Stimulated activated CD8-positive, alpha-beta memory T cell treated with anti-CD3 and anti-CD28 coated beads, Interleukin-4, amount 100 ng/mL, for 48 hours (primary cell): Measurements from ENCODE around the gene PPIF.
A peak's percentile ranks its signal among the peaks of the same experiment; 100 is the strongest.

Experiments used
- DNase-seq: peaks from one replicate; pipeline ENCODE4 v3.0.0-alpha.2; 2020

Gene PPIF

DNA sequence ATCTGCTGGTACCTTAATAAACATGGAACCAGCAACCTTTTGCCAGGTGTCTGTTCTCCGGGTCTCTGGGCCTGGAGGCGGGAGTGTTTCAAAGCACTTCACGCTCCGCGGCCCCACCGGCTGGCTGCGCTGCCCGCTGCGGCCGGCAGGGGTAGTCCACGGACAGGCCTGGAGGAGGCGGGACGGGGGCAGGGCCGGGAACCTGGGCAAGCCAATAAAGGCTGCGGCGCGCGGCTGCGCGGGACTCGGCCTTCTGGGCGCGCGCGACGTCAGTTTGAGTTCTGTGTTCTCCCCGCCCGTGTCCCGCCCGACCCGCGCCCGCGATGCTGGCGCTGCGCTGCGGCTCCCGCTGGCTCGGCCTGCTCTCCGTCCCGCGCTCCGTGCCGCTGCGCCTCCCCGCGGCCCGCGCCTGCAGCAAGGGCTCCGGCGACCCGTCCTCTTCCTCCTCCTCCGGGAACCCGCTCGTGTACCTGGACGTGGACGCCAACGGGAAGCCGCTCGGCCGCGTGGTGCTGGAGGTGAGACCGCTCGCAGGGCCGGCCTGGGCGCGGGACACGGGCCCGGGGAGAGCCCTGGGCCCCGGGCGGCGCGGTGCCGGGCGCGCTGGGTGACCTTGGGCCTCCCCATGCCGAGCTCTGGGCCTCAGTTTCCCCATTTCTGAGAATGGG lies at the start of gene PPIF:
TSS of gene PPIF (plus strand) at position 244 of the 668 bp plus-strand sequence. CDS start at position 324, 80 bp downstream.
- peak; percentile 97 for DNase-seq

DNA sequence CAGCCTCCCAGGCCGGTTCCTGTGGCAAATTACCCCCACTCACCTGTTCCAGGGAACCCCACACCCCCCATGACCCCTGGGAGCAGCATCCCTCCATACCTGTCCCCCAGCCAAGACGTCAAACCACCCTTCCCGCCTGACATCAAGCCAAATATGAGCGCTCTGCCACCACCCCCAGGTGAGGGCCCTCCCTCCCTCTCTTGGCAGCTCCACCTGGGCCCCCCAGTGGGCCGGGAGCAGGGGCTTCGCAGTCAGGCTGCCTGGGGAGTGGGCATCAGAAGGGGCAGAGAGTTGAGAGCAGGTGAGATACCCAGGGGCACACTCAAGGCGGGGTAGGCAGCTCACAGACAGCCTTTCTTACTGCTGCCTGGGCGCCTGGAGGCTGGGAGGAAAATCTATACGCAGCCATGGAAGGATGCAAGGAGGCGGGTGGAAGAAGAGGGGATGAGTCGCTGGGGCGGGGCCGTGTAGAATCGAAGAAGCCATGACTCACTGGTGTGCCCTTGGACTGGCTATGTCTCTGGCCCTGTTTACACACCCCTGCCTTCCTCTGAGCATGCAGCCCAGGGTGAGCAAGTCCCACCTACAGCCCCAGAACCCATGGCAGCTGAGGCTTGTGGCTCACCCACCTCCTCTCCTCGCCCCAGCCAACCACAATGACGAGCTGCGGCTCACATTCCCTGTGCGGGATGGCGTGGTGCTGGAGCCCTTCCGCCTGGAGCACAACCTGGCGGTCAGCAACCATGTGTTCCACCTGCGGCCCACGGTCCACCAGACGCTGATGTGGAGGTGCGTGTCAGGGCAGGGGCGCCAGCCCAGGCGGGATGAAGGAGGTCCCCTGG lies 48.6 kb upstream of the PPIF start:
- peak; percentile 78 for DNase-seq

DNA sequence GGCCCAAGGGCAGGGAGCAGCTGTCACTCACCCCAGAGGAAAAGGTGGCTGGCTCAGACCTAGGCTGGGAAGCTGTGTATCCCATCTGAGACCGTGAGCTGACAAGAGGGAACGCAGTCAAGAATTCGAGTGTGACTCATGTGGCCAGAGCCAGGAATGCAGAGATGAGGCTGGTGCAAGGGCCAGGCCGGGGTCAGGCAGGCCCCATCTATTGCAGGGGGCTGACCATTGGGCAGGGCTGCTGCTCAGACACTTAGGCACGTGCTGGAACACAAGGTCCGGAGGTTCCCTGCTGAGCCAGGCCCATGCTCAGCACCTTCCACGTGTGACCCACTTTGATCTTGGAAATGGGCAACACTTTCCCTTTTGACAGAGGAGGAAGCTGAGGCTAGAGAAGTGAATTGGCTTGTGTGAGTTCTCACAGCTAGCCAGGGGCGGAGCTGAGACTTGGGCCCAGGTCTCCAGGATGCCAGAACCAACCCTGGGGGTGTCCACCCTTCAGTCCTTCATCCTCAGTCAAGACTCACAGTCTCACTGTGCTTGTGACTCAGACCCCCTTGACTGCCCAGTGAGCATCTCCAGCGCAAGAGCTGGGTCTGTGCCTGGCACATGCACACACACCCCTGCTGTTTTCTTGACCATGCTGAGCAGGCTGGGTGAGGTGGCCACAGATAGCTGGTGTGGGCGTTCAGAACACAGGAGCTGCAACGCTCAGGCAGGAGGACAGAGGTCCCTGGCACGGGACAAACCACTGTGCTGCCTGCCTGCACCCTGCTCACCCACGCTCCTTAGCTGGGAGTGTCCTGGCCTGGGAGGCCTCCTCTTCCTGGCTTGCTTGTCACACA lies 47.6 kb upstream of the PPIF start:
- DNase-seq, result no peak

DNA sequence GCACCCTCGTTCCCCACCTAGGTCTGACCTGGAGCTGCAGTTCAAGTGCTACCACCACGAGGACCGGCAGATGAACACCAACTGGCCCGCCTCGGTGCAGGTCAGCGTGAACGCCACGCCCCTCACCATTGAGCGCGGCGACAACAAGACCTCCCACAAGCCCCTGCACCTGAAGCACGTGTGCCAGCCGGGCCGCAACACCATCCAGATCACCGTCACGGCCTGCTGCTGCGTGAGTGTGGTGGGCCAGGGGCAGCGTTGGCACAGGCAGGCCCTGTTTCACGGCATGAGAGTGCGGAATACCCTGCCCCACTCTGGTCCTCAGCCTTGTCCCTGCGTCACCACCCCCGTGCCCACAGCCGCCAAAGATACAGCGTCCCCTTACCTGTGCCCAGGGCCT lies 46.6 kb upstream of the PPIF start:
- no peak for DNase-seq

DNA sequence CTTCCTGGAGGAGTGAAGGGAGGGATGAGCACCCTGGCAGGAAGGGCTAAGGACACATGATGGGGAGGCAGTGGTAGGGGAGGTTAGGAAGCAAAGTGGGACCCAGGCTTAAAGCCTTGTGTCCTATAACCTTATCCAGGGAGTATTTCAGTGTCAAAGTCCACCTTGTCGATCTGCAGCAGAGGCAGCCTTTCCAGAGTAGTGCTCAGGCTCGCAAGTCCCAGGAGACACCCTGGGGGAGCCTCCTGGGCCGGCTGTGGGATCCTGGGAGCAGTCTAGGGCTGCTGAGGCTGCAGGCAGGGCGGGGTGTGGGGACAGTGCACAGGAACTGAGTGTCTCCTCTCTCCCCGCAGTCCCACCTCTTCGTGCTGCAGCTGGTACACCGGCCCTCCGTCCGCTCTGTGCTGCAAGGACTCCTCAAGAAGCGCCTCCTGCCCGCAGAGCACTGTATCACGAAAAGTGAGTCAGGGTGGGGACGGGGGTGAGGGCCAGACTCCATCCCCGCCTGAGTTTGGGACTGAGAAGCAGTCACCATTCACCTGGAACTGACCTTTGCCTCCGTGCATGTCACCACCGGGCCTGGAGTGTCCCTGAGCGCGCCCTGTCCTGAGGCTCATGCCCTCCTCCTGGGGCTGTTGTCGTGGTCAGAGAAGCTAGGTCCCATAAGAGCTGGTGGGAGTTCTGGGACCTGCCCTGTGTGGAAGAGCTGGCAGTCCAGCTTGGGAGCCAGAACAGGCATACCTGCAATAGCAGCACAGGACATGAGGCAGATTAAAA lies 45.3 kb upstream of the PPIF start:
- DNase-seq, result no peak

DNA sequence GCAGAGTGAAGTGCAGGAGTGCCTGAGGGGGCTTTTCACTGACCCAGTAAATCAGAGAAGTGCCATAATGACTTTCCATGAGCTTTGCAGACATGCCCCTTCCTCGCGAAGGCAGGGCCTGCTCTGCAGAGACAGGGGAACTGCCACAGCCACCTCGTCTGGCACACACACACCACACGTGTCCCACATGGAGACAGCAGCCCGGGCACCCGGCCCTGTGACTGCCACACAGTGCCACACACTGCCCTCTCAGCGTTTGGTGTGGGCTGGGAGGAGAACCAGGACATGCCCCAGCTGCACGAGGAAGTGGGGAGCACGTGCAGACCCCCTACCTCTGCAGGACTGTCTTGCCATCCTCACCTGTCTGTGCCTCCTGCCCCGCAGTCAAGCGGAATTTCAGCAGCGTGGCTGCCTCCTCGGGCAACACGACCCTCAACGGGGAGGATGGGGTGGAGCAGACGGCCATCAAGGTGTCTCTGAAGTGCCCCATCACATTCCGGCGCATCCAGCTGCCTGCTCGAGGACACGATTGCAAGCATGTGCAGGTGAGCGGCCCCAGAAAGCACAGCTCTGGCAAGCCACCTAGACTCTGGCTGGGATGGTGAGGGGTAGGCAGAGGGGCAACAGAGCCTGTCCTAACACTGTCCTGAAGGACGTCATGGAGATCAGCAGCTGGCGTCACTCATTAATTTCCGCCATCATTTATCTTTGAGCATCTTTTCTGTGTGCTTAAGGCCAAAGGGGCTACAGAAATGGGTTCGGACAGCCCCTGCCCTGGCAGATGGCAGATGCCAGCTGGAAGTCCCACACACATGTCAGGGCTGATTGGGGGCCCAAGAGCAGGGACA lies 43.4 kb upstream of the PPIF start:
- DNase-seq, result no peak

DNA sequence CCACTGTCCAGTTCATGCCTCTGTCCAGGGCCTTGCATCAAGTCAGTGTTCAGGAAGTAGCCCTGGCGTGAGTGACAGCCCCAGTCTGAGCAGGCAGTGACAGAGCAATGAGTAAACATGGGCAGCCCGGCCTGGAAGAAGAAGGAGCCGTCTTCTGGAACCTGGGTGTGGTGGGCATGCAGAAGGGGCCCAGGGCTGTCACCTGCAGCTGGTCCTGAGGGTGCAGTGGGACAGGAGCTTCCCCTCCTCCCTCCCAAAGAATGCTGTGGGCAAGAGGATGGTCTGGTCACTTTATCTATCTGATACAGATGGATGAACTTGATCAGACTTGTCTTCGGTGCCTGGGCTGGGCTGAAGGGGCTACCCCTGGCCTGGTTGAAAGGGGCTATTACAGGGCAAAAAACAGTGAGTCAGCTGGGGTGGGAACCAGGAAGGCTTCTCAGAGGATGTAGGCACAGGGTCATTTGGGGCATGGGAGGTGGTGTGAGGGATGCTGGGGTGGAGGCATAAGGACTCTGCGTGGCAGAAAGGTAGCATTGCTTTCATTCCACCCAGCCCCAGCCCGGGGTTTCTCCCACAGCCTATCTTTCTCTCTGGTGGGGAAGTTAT lies 42.7 kb upstream of the PPIF start:
- no peak for DNase-seq

DNA sequence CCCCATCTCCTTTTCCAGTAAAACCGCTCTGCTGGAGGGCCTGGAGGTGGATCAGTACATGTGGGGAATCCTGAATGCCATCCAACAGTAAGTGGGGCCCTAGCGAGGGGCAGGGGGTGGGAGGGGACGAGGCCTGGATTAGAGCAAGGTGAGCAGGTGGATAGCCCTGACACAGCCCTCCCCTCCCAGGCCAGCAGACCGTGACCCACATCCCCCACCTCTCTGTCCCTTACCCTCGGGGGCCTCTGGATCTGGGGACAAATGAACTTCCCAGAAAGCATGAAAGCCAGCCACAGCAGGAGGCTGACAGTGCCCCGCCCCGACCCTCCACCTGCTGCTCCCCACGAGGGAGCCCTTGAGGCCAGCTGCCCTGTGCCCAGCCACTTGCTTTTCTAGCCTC lies 41.8 kb upstream of the PPIF start:
- DNase-seq, result no peak

DNA sequence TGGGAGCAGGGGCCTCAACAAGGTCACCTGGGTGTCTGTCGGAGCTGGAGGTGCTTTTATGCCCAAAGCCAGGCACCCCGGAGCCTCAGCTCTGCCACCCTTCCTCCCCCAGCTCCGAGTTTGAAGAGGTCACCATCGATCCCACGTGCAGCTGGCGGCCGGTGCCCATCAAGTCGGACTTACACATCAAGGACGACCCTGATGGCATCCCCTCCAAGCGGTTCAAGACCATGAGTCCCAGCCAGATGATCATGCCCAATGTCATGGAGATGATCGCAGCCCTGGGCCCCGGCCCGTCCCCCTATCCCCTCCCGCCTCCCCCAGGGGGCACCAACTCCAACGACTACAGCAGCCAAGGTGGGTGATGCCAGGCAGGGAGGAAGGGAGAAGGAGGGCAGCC lies 41.3 kb upstream of the PPIF start:
- no peak for DNase-seq

DNA sequence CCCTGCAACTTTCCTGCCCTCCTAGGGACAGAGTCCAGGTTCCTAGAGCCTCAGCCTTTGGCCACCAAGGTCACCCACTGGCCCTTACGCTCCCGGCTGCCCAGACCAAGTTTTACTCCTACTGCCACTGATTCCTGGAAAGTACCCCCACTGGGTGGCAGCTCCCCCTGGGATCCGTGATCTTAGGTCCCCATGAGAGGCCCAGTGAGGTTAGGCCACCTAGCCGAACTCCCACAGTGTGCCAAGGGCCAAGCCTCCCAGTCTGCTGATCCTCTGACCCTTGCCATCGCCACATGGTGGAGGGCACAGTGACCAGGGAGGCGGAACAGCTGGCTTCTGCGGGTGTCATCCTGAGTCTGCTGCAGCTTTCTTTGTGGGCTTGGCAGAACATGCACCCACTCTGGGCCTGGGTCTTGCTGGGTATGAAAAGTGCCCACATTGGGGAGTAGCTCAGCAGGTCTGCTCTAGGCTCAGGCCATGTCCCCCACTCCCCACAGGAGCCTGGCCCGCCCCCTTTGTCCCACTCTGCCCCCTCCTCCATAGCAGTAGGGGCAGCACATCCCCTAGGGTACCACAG lies 40.5 kb upstream of the PPIF start:
- DNase-seq, result no peak

DNA sequence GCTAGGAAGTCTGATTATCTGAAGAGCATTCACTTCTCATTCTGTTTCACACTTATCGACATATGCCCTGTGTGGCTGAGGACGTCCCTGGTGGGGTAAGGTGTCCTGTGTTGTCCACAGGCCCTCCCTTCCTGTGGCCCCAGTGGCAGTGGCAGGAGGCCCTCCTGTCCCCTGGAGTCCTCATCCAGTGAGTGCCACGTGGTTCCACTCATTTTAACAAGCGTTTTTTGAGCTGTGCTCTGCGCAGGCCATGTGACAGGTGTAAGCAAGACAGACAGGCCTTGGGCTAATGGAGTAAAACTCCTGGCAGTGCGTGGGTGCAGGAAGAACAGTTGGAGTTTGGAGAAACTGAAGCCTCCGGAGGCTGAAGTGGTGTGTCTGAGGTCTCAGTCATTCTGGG lies 39.3 kb upstream of the PPIF start:
- DNase-seq, result no peak

DNA sequence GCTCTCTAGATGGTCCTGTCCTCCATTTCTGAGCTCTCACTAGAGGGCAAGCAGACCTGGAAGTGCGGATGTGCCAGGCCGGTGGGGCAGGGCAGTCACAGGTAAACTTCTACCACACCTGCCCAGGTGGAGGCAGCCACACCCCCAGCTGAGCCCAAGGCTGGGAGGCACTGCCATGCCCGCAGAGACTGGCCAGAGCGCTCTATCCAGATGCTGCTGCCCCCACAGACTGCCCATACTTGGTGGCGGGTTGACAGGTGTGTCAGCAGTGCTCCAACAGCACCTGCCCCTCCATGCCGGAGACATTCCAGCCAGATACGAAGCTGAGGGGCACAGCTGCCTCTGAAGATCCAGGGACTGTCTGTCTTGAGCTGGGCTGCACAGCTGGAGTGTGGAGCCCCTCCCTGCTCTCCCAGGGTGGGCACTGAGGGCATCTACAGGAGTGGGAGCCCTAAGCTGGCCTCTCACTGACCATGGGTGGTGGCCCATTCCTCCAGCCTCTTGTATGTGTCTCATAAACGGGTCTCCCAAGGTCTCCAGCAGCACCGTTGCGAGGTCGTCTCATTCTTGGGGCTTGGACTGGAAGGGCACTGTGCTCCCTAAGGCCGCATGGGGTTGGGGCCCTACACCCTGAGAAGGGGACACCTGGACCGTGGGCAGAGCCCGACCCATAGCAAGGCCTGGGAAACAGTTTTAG lies 38.2 kb upstream of the PPIF start:
- DNase-seq, result no peak

DNA sequence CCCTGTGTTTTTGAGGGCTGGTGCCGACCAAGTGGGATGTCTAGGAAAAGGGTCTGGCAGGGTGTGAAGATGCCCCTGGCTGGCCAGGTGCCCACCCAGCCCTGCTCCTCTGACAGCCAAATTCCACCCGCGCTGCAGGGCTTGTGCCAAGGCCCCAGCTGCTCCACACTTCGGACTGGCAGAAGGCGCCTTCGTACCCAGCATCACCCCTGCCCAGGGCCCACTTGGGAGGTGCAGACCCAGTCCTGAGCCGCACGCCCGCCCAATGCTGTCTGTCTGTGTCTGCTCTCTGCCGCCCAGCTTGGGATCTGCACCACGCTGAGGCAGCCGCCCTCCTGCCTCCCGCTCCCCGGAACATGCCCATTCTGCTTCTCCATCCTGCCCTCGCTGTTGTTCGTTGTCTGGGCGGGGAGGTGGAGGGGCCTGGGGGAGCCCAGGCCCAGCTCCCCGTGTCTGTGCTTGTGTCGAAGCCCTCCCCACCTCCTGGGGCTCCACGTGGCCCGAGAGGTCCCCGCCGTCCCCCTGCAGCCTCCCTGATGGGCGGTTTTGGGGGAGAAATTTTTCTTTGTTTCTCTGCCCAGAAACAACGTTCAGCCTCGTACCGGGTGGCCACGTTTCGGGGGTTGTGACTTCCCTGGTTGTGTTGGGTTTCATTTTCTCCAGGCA lies 36.9 kb upstream of the PPIF start:
- DNase-seq, result no peak

DNA sequence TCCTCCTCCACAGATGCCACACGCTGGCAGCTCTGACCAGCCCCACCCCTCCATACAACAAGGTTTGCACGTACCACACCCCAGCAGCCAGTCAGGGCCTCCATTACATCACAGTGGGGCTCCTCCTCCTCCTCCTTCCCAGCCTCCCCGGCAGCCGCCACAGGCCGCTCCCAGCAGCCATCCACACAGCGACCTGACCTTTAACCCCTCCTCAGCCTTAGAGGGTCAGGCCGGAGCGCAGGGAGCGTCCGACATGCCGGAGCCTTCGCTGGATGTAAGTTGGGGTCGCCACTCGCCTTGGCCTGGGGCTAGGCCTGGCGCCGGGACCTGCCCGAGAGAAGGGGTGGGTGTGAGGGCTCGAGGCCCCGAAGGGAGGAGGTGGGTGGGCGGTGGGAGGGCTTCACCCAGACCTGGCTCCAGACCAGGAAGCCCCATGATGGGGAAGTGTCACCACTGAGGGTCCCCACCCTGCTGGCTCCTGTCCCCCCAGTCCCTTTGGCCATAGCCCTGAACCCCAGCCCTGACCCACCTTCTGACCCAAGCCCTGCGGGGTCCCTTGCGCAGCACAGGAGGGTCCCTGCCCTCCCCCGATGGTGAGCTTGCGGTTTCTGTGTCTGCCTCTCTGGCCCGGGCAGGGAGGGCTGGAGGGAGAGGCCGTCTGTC lies 36.2 kb upstream of the PPIF start:
- DNase-seq, result no peak

DNA sequence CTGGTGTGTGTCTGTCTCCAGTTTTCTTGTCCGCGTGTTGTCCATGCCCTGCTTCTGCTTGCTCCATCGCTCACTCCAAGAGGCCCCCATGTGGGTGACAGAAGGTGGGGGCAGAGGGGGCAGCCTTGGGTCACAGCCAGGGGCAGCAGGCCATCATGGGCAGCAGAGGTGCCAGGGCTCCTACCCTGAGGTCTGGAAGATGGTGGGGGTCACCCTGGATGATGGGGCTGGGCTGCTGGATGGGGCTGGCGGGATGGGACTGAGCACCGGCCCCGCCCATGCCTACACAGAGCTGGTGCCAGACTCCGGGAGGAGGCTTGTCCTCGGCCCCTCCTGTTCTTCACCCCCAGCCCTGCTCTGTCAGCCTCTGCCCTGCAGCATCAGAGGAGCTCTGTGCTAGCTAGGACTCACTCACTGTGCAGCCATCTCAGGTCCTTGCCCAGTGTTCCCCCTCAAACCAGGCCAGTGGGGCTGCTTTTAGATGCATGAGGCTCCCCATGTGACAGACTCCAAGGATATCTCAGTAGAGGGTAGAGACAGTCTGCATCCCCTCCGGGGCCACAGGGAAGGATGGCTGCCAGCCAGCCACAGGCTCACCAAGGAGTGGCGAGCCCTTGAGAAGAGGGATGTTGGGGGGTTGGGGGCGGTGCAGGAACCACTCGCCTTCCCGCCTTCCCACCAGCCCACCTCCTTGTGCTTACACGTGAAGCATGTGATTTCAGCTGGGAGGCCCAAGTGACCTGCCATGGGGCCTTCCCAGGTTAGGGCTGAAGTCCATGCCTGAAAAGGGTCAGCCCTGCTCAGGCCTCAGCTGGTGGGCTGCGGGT lies 35.5 kb upstream of the PPIF start:
- no peak for DNase-seq

DNA sequence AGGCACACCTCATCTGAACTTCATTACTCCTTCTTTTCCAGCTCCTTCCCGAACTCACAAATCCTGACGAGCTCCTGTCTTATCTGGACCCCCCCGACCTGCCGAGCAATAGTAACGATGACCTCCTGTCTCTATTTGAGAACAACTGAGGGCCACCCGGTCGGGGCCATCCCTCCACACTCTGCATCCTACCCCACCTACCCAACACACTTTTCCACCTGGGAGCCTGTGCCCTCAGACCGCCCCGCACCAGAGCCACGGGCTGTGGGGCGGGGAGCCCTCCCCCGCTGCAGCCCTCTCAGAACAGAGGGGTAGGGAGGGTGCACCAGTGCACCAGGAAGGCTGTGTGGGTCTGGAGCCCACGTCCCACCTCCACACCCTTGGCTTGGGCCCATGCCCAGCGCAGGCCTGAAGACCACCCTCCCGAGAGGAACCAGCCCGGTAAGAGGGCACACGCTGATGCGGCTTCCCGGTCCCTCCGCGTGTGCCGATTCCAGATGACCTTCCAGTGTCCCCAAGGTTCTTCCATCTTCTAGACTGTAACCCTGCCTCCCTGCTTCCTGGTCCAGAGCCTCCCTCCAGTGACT lies 34.6 kb upstream of the PPIF start:
- no peak for DNase-seq

DNA sequence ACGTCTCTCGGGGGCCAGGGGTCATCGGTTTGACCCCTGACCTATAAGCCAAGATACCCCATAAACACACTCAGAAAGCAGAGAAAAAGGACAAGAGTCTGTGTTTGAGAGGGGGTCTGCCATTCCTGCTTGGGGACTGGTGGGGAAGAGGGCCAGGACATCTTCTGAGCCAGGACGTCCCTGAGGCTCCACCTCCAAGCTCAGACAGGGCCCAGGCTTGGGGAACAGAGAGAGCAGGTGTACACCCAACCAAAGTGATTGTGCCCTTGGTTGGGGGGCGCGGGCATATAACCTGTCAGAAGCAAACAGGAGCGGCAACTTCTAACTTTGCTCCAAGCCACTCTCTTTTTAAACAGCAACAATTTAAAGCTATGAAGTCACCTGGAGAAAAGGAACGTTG lies 33.9 kb upstream of the PPIF start:
- DNase-seq, result no peak

DNA sequence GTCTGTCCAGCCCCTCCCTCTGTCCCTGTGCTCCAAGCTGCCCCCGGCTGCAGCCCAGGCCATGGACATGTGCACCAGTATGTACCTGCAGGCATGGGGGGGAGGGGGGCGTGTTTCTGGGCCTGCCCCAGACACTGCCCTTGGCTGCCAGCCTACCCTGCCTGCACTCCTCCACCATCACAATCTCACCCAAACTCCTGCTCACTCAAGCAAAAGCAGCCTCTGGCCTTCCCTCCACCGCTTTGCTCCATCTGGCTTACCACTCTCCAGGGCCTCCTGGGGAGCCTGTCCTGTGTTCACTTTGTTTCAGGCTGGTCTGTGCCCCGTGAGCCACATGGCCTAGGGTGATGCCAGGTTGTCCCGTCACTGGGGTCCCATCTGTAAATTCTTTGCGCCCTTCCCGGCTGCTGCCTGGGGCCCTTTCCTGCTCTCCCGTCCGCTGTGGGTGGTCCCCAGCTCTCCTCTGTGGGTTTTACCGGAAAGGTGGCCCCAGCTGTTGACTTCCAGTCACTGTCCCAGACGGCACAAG lies 33.3 kb upstream of the PPIF start:
- no peak for DNase-seq
